ENCODE measurements around the gene RBM10. TPM values are rescaled to one million over a fixed set of nuclear protein-coding genes. Genes with fewer than 3 reads are reported as not detected.

The RBM10 gene
- total and polyA plus RNA-seq, 2 donors (not counting 1 experiment from before 2014, with no cell fraction given): 48.7 to 51.6 TPM

DNA sequence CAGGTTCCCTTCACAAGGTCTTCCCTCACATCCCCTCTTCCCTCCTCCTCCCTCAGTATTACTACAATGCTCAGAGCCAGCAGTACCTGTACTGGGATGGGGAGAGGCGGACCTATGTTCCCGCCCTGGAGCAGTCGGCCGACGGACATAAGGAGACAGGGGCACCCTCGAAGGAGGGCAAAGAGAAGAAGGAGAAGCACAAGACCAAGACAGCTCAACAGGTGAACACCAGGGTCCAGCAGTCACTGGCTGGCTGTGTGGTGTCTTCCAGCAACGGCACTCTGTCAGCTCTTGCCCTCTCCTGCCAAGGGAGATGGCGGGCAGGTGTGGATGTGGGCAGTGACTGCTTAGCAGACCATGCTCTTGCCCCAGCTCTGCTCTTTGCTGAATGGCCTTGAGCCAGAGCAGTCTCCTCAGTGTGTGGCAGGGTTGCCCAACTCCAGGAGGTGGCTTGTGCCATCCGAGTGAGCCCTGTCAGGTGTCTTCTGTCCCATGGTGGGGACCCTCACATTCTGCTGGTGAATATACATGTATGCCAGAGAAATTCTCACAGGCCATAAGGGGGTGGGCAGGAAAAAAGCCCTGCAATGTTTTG, 37.2 kb downstream of the RBM10 start:
- Histone ChIP-seq H3K4me3 (ENCODE audit: control extremely low read depth in 1 of 5, extremely low read depth in 1 of 5, insufficient read depth in 1 of 5, low read depth in 2 of 5, low read length in 4 of 5) (no peak overlapping the region), H3K27me3 (replicated peaks in 1 of 4; ENCODE audit: control extremely low read depth in 1 of 4, control insufficient read depth in 3 of 4, insufficient read depth in 4 of 4, low read length in 3 of 4) (no peaks in the 10 kb centered on the region), H2AFZ (ENCODE audit: insufficient read depth, low read depth, low read length, poor library complexity, severe bottlenecking) (no peak overlapping the region), H3K4me2 (replicated peaks; ENCODE audit: low read depth, low read length, poor library complexity, severe bottlenecking) (no peak overlapping the region), H3K36me3 (replicated peaks in 1 of 2; ENCODE audit: control extremely low read depth in 1 of 2, control insufficient read depth in 1 of 2, extremely low read depth in 1 of 2, insufficient read depth in 2 of 2, low read length in 1 of 2) (peaks cover 0 to 39% of the 10 kb centered on the region in 2 experiments), H3K4me1 (ENCODE audit: control insufficient read depth in 2 of 2, insufficient read depth in 2 of 2, low read length in 2 of 2) (no peaks in the 10 kb centered on the region), H3K79me2 (ENCODE audit: control insufficient read depth, insufficient read depth, low read length) (no peaks in the 10 kb centered on the region), H3K9ac (ENCODE audit: low read length) (no peak overlapping the region), H4K20me1 (ENCODE audit: control insufficient read depth, insufficient read depth, low read length, poor library complexity, severe bottlenecking) (no peaks in the 10 kb centered on the region), H3K27ac (ENCODE audit: low read length in 2 of 2) (no peak overlapping the region), H3K9me3 (ENCODE audit: control extremely low read depth in 1 of 3, control insufficient read depth in 2 of 3, insufficient read depth in 1 of 3, low read length in 2 of 3) (no peaks in the 10 kb centered on the region)
- Mint-ChIP-seq H3K9me3 (ENCODE audit: insufficient read depth) (no peaks in the 10 kb centered on the region), H3K4me3 (no peak overlapping the region), H3K27me3 (no peaks in the 10 kb centered on the region), H3K4me1 (no peaks in the 10 kb centered on the region), H3K27ac (no peak overlapping the region)
- no peak for ATAC-seq (ENCODE audit: low read depth)
- DNase-seq: no peak
- TF ChIP-seq, protein P1, sequence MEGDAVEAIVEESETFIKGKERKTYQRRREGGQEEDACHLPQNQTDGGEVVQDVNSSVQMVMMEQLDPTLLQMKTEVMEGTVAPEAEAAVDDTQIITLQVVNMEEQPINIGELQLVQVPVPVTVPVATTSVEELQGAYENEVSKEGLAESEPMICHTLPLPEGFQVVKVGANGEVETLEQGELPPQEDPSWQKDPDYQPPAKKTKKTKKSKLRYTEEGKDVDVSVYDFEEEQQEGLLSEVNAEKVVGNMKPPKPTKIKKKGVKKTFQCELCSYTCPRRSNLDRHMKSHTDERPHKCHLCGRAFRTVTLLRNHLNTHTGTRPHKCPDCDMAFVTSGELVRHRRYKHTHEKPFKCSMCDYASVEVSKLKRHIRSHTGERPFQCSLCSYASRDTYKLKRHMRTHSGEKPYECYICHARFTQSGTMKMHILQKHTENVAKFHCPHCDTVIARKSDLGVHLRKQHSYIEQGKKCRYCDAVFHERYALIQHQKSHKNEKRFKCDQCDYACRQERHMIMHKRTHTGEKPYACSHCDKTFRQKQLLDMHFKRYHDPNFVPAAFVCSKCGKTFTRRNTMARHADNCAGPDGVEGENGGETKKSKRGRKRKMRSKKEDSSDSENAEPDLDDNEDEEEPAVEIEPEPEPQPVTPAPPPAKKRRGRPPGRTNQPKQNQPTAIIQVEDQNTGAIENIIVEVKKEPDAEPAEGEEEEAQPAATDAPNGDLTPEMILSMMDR (IDR thresholded peaks at IDR 0.05): no peak
- intact Hi-C loops (cut with micrococcal nuclease): no loop called here
- ChIA-PET POLR2A (no interaction called here), CTCF (no interaction called here)
- 100% methylated on average over 2 of the region's 9 CpGs for WGBS (ENCODE audit: insufficient coverage)

DNA sequence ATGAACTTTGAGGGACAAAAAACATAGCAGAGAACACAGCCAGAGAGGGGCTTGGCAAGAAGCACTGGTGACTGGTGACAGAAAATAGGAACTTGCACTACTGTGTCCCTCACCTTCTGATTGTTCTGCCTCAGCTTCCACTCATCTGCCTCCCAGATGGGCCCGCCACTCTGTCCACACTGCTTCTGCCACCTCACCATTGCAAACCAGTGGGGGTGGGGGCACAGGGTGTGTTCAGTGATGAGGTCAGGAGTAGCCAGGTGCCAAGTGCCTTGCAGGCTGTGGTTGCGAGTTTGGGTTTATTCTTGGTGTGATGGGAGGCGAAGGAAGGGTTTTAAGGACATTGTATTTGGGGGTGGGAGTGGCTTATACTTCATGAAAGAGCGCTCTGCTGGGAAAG, 39.5 kb downstream of the RBM10 start:
- H3K4me2 ChIP-seq (replicated peaks; ENCODE audit: low read depth, low read length, poor library complexity, severe bottlenecking): no peak overlapping the region
- Mint-ChIP-seq H3K27ac (no peak overlapping the region), H3K27me3 (no peaks in the 10 kb centered on the region), H3K4me3 (no peak overlapping the region), H3K4me1 (peaks cover 4% of the 10 kb centered on the region), H3K9me3 (ENCODE audit: insufficient read depth) (no peaks in the 10 kb centered on the region)
- 100% methylated on average over 1 of the region's 4 CpGs for WGBS (ENCODE audit: insufficient coverage)
- H3K4me3 ChIP-seq (ENCODE audit: control extremely low read depth in 1 of 5, extremely low read depth in 1 of 5, insufficient read depth in 1 of 5, low read depth in 2 of 5, low read length in 4 of 5): no peak overlapping the region
- no peaks in the 10 kb centered on the region for H3K9me3 ChIP-seq (ENCODE audit: control extremely low read depth in 1 of 3, control insufficient read depth in 2 of 3, insufficient read depth in 1 of 3, low read length in 2 of 3)
- peaks cover 0 to 29% of the 10 kb centered on the region in 2 experiments for H3K36me3 ChIP-seq (replicated peaks in 1 of 2; ENCODE audit: control extremely low read depth in 1 of 2, control insufficient read depth in 1 of 2, extremely low read depth in 1 of 2, insufficient read depth in 2 of 2, low read length in 1 of 2)
- no peaks in the 10 kb centered on the region for H3K4me1 ChIP-seq (ENCODE audit: control insufficient read depth in 2 of 2, insufficient read depth in 2 of 2, low read length in 2 of 2)
- ChIA-PET POLR2A (no interaction called here), CTCF (no interaction called here)
- no peaks in the 10 kb centered on the region for H3K79me2 ChIP-seq (ENCODE audit: control insufficient read depth, insufficient read depth, low read length)
- H3K9ac ChIP-seq (ENCODE audit: low read length): no peak overlapping the region
- no peak for DNase-seq
- H3K27me3 ChIP-seq (replicated peaks in 1 of 4; ENCODE audit: control extremely low read depth in 1 of 4, control insufficient read depth in 3 of 4, insufficient read depth in 4 of 4, low read length in 3 of 4): no peaks in the 10 kb centered on the region
- no peak for ATAC-seq (ENCODE audit: low read depth)
- intact Hi-C loops (cut with micrococcal nuclease): no loop called here
- H4K20me1 ChIP-seq (ENCODE audit: control insufficient read depth, insufficient read depth, low read length, poor library complexity, severe bottlenecking): no peaks in the 10 kb centered on the region
- no peak overlapping the region for H3K27ac ChIP-seq (ENCODE audit: low read length in 2 of 2)
- TF ChIP-seq, protein P1 (IDR thresholded peaks at IDR 0.05): no peak
- no peak for TF ChIP-seq EZH2 (IDR thresholded peaks at IDR 0.05; ENCODE audit: borderline replicate concordance, insufficient read depth, low read depth, low read length, poor library complexity, severe bottlenecking)
- H2AFZ ChIP-seq (ENCODE audit: insufficient read depth, low read depth, low read length, poor library complexity, severe bottlenecking): no peak overlapping the region
